Pancreas (tissue), 10 donors: Measurements from ENCODE around the gene CALN1. TPM values are rescaled to one million over a fixed set of nuclear protein-coding genes. Genes with fewer than 3 reads are reported as not detected.

Experiments used
- ATAC-seq, 4 donors: fragments of 200-7000 bp; cut with Tn5 transposase; one replicate each; pipeline versions ENCODE4 v1.8.0 to v1.9.1; 2020; ENCODE audit warnings: mild to moderate bottlenecking in 4 of 4, moderate library complexity in 4 of 4
- DNase-seq, 6 donors: peaks; one replicate each; pipeline ENCODE4 v3.0.0-alpha.2; 2020
- FAIRE-seq: peaks from 2 replicates; lab custom pipeline; 2012; peaks lifted over from hg19 to GRCh38; lab: Jason Lieb, UNC
- H3K27ac ChIP-seq, 4 donors: fragments of 200-600 bp; sonication (generic); 1 replicate in 3 of 4; 2 replicates in 1 of 4; pipeline versions ENCODE4 v1.5.0 to v1.8.0; 2020
- H3K27me3 ChIP-seq, 4 donors: fragments of 200-600 bp; one replicate each; pipeline ENCODE4 v1.8.0; 2021
- H3K36me3 ChIP-seq, 3 donors: fragments of 200-600 bp; sonication (generic) in 1 of 3; one replicate each; pipeline versions ENCODE4 v1.5.0 to v1.8.0; 2020 to 2021
- H3K4me1 ChIP-seq, 3 donors: fragments of 200-600 bp; one replicate each; pipeline ENCODE4 v1.8.0; 2021
- H3K4me3 ChIP-seq, 4 donors: fragments of 200-600 bp; sonication (generic) in 2 of 4; one replicate each; pipeline versions ENCODE4 v1.5.0 to v1.8.0; 2020 to 2021
- H3K9me3 ChIP-seq, 4 donors: fragments of 200-600 bp; one replicate each; pipeline ENCODE4 v1.8.0; 2021
- WGBS, 2 donors: extraction: QIAGEN DNeasy Blood & Tissue Kit; methylation state at CpG; one replicate each; pipeline ENCODE4 v1.1.7; 2013; 5-methylcytosine and 5-hydroxymethylcytosine counted together
- intact Hi-C, 3 donors: fragments of 100-400 bp; cut with DNase I; formaldehyde crosslinking; loops; one replicate each; pipeline versions ENCODE4 v1.11.1 to v1.14.2; 2022
- polyA plus RNA-seq, 2 donors: library from polyadenylated mRNA; stranded (reverse); fragments of 200-250 nt; gene quantifications; one replicate each; pipeline ENCODE4 v1.2.3, GENCODE V29; 2013
- total RNA-seq, 6 donors: library from RNA; stranded (reverse); fragmentation: NEBNext Ultra II Directional in 4 of 6; extraction: Animal tissue kit (Norgen Biotek cat#: 25700) in 4 of 6; gene quantifications; one replicate each; pipeline versions ENCODE4 v1.2.1 to v1.2.4, GENCODE V29; 2021 to 2023
- TF ChIP-seq, protein P1 (sequence below), 4 donors: fragments of 200-600 bp; sonication (generic) in 3 of 4; IDR thresholded peaks; one replicate each; pipeline versions ENCODE4 v1.5.0 to v1.8.0; 2021; ENCODE audit warnings: antibody characterized with exemption in 4 of 4
- donor health status: healthy with polysubstance abuse.
- donor health status: DM: no; HTN: no; CAD: no; lungs with moderate emphysema.
- donor health status: DM: no; HTN: no; CAD: no.
- donor health status: control.
- donor health status: control.
- donor health status: Bipolar disorder and iron deficiency.
- donor health status: DM: yes; HTN: yes; CAD: no.
- donor health status: DM: no; HTN: no; CAD: no.
- donor health status: DM: no; HTN: no; CAD: no.
- donor health status: DM: yes; HTN: yes; CAD: no.

The CALN1 gene
- total and polyA plus RNA-seq, 8 donors = 0.39 to 18.4 (median 1.5) TPM

- ATAC-seq (no peak), DNase-seq (no peak), FAIRE-seq (no peak)
- no peaks in the 10 kb centered on the region for H3K27me3 ChIP-seq
- no peaks in the 10 kb centered on the region for H3K9me3 ChIP-seq
- no peak overlapping the region for H3K27ac ChIP-seq
- no peaks in the 10 kb centered on the region for H3K36me3 ChIP-seq
- intact Hi-C loops = no loop called here
- no peaks in the 10 kb centered on the region for H3K4me1 ChIP-seq
- TF ChIP-seq, protein P1, sequence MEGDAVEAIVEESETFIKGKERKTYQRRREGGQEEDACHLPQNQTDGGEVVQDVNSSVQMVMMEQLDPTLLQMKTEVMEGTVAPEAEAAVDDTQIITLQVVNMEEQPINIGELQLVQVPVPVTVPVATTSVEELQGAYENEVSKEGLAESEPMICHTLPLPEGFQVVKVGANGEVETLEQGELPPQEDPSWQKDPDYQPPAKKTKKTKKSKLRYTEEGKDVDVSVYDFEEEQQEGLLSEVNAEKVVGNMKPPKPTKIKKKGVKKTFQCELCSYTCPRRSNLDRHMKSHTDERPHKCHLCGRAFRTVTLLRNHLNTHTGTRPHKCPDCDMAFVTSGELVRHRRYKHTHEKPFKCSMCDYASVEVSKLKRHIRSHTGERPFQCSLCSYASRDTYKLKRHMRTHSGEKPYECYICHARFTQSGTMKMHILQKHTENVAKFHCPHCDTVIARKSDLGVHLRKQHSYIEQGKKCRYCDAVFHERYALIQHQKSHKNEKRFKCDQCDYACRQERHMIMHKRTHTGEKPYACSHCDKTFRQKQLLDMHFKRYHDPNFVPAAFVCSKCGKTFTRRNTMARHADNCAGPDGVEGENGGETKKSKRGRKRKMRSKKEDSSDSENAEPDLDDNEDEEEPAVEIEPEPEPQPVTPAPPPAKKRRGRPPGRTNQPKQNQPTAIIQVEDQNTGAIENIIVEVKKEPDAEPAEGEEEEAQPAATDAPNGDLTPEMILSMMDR (IDR thresholded peaks at IDR 0.05) = no peak
- 44 to 51% methylated on average over 3 of the region's 3 CpGs for WGBS, 2 donors
- H3K4me3 ChIP-seq = no peak overlapping the region
Observed at GRCh38 chr7:71784180-71784579, 628.0 kb downstream of the CALN1 start.

DNA sequence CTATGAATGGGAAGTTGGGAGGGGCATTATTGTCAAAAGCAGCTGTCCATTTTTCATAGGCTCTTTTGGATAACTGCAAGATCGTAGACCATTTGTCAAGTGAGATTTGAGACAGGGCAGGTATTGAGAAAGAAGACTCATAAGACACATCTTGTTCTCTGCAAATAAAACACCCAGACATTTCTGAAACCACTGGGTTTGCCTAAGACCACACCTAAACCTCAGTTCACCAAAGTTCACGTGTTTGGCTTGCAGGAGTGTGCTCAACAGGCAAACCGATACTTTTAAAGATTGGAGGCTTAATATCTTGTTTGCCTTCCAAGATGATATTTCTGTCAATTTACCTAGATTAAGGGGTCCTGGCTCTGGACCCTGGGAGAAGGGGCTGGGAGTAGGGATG lies 628.4 kb downstream of the CALN1 start:
- 46 to 61% methylated on average over 3 of the region's 3 CpGs for WGBS, 2 donors
- TF ChIP-seq, protein P1 (IDR thresholded peaks at IDR 0.05) = no peak
- Histone ChIP-seq H3K36me3 (no peaks in the 10 kb centered on the region), H3K27ac (no peak overlapping the region), H3K4me3 (no peak overlapping the region), H3K27me3 (no peaks in the 10 kb centered on the region), H3K4me1 (no peaks in the 10 kb centered on the region), H3K9me3 (no peaks in the 10 kb centered on the region)
- FAIRE-seq (no peak), DNase-seq (no peak), ATAC-seq (no peak)
- intact Hi-C loops = no loop called here

DNA sequence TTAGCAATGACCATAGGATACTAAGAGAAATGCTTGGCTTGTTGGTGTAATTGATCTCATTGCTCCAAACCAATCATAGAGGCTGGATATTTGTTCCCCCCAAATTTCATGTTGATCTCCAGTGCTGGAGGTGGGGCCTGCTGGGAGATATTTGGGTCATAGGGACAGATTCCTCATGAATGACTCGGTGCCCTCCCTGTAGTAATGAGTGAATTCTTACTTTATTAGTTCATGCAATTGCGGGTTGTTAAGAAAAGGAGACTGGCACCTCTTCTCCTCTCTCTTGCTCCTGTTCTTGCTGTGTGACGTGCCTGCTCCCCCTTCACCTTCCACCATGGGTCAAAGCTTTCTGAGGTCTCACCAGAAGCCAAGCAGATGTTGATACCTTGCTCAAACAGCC lies 630.1 kb downstream of the CALN1 start:
- no peak for FAIRE-seq
- DNase-seq = no peak
- no peaks in the 10 kb centered on the region for H3K9me3 ChIP-seq
- no peak overlapping the region for H3K27ac ChIP-seq
- ATAC-seq = no peak
- WGBS, 2 donors = 65 to 83% methylated on average over 3 of the region's 3 CpGs
- no peaks in the 10 kb centered on the region for H3K4me1 ChIP-seq
- H3K36me3 ChIP-seq = no peaks in the 10 kb centered on the region
- TF ChIP-seq, protein P1 (IDR thresholded peaks at IDR 0.05) = no peak
- no peak overlapping the region for H3K4me3 ChIP-seq
- H3K27me3 ChIP-seq = no peaks in the 10 kb centered on the region
- intact Hi-C loops = no loop called here

DNA sequence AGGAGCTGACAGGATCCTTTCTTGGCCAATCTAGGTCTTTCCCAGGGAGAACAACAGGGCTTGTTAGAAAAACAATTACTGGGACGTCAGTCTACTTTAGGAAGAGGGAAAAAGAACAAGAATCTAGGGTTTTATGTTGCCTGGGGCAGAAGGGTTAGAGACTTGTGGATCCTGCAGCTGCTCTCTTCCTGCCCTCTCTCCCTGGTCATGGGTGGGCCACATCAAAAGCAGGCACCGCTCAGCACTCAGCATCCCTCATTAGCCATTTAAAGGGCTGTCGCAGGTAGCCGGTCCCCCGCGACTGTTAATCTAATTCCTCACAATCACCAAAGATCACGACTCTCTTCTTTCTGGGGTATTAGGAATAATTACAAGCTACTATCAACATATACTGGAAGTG lies 631.9 kb downstream of the CALN1 start:
- no peak for DNase-seq
- TF ChIP-seq, protein P1 (IDR thresholded peaks at IDR 0.05) = no peak
- Histone ChIP-seq H3K9me3 (no peaks in the 10 kb centered on the region), H3K27me3 (no peaks in the 10 kb centered on the region), H3K4me1 (no peaks in the 10 kb centered on the region), H3K36me3 (no peaks in the 10 kb centered on the region), H3K27ac (no peak overlapping the region), H3K4me3 (no peak overlapping the region)
- intact Hi-C loops = no loop called here
- no peak for ATAC-seq
- no peak for FAIRE-seq
- WGBS, 2 donors = 24 to 34% methylated on average over 7 of the region's 7 CpGs

DNA sequence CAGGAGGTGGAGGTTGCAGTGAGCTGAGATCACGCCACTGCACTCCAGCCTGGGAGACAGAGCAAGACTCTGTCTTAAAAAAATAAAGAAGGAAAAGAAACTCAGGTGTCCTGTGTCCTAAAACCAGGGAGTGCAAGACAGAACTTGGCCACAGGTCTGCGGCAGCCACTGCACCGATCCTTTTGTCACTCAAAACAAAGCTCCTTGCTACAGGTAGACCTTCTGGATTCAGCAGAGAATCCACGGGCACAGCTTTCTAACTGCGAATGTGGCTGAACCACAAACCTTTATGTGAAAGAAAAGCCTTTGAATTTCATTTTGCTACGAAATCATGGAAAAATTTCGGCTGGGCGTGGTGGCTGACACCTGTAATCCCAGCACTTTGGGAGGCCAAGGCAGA lies 634.9 kb downstream of the CALN1 start:
- no peak for DNase-seq
- no peak overlapping the region for H3K27ac ChIP-seq
- no peaks in the 10 kb centered on the region for H3K27me3 ChIP-seq
- TF ChIP-seq, protein P1 (IDR thresholded peaks at IDR 0.05) = no peak
- no peaks in the 10 kb centered on the region for H3K9me3 ChIP-seq
- no peaks in the 10 kb centered on the region for H3K4me1 ChIP-seq
- intact Hi-C loops = no loop called here
- no peaks in the 10 kb centered on the region for H3K36me3 ChIP-seq
- WGBS, 2 donors = 73 to 90% methylated on average over 8 of the region's 8 CpGs
- no peak for FAIRE-seq
- H3K4me3 ChIP-seq = no peak overlapping the region
- no peak for ATAC-seq
